GM19099 (cell line): ENCODE data around the gene TXNRD1.

Experiments
- POLR2A ChIP-seq: IDR thresholded peaks from 3 replicates; pipeline ENCODE4 v1.6.1; 2011; ENCODE audit warnings: low read depth; ENCODE audit not compliant: insufficient read length; ENCODE audit errors: extremely low read depth

The TXNRD1 gene

DNA sequence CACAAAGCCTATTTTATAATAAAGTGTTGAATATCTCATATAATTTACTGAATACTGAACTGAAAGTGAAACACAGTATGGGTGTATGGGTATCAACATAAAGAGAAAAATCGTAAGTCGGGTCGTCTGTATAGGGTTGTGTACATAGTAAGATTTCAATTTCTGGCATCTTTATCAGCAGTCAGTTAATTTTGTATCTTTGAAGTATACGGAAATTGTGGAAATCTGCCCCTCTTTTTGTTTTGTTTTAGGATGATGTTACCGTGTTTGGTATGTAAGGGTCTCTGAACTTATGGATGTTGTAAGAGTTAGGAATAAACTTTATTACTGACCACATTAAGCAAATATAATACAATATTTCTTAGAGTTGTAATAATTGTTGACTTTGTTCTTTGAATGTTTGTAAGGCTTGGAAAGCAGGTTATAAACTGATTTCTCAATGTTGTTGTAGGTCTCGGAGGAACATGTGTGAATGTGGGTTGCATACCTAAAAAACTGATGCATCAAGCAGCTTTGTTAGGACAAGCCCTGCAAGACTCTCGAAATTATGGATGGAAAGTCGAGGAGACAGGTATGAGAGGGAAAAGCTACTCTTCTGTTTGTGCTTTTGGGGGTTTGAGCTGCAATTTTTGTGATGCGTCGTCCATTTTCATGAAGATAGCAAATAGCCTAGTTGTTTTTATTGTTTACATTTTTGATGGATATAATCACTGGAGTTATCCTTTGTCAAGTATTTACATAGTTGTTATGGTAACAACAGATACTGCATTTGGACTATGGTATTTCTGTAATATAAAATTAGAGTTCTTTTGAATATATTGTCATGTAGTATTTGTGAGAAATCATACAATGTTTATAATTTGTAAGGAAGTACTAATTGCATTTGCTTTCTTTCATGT lies 100.0 kb downstream of the TXNRD1 start:
- TF ChIP-seq POLR2A = no peak

DNA sequence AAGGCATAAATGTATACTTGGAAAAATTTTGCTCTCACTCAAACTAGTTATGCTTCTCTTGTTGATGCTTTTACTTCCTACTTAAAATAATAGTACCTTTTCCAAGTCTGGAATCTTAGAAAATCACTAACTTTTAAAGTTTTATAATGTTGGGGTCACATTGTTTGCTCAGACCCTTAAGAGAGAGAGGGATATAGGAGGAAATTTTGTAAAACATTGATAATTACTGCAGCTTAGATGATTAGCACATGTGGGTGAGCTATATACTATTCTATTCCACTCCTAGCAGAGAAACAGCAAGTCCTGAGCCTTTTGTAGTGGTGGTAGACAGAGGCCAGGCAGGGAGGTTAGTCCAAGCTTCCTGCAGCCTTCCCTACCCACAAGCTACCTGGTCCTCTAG lies 101.4 kb downstream of the TXNRD1 start:
- no peak for TF ChIP-seq POLR2A

DNA sequence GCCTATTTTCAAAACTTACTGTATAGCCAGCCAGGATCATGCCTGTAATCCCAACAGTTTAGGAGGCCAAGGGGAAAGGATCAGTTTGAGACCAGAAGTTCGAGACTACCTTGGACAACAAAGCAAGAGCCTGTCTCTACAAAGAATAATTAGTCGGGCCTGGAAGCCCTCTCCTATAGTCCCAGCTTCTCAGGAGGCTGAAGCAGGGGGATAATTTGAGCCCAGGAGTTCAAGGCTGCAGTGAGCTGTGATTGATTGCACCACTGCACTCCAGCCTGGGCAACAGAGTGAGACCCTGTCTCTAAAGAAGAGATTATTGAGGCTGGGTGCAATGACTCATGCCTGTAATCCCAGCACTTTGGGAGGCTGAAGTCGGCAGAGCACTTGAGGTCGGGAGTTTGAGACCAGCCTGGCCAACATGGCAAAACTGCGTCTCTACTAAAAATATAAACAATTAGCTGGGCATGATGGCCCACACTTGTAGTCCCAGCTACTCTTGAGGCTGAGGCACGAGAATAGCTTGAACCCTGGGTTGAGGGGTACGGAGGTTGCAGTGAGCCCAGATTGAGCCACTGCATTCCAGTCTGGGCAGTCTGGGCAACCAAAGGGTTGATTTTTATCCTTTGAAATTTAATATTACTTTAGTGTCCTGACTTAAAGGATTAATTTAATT lies 102.1 kb downstream of the TXNRD1 start:
- TF ChIP-seq POLR2A = no peak

DNA sequence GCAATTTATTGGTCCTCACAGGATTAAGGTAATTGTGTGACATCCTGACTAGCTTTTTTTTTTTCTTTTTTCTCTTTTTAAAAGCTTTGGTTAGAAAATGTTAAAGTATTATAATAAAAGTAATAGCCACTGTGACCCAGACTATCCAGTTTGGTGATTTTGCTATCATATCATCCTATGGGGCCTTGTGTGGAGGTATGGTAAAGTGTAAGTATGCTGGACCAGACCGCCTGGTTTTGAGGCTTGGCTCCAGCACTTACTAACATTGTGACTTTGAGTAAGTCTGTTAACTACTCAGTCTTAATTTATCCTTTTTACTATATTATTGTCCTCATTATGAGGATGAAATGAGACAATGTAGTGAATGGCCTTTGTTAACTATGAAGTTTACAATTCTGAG lies 103.4 kb downstream of the TXNRD1 start:
- no peak for TF ChIP-seq POLR2A

DNA sequence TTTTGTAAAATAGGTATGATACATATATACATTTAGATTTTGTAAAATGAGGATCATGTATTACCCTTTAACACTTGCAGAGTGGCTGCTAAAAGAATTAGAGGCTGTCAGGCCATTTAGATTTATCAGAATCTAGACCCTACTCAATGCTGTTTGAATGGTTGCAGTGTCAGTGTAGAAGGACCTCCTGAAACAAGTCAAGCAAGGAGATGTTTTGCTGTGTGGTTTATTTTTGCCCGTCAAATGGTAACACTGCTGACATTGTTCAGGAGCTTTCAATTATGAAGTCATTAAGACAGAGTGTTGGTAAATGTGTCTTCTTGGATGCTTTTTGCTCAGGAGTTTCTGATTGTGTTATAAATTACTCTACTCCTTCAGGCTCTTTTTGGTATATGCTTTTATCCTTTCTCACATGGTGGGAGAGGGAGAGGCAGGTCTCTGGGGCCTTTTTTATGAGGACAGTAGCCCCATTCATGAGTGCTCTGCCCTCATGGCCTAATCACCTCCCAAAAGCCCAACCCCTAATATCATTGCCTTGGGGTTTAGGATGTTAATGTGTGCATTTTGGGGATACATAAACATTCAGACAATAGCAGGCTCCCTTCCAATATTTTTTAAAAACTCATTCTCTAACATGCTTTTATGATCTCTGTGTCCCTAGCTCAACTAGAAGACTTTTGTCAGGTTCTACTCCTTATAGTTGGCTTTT lies 104.5 kb downstream of the TXNRD1 start:
- no peak for TF ChIP-seq POLR2A

DNA sequence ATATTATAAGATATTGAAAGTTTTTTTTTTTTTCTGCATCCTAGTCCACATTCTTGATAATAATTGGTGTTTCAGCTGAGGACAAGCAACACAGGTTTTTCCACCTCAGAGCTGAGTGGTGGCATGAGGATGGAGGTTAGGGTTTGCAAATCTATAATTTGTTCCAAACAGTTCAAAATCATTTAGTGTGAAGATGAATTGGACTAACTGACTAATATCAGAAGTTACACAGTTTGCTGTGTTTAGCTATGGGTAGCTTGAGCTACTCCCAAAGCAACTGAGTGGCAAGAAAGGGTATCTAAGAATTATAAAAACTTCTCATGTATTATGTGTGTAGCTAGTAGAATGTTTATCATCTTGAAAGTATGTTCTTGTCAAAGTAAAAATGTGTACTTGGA lies 105.0 kb downstream of the TXNRD1 start:
- no peak for TF ChIP-seq POLR2A

DNA sequence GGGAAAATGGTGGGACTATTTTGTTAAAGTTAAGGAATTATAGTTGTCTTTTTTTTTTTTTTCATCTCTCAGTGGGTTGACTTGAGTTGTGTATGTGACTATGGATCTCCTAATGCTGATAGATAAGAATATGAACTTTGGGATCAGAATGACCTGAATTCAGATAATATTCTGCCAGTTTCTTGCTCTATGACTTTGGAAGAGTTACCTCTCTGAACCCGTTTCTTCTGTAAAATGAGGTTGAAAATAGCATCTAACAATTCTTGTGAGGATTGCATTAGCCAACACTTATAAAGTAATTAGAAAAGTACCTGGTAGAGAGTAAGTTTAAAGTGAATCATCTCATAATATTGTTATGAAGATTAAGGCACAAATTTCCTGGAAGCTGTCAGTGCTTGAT lies 106.4 kb downstream of the TXNRD1 start:
- no peak for TF ChIP-seq POLR2A

DNA sequence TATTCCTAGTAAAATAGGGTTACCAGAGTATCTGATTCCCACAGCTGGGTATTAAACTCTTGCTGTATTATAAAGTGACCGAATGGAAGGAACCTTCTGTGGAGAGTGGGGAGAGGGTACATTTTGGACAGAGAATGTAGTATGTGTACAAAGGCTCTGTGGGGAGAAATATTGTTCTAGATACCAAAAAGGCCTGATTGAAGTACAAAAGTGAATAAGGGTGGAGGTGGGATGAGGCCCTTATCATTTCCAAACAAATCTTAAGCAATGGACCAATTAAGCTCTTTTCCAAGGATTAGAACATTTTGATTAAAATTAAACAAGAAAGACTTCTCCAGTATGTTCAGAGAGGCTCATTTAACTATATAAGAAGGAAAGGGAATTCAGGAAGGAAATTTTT lies 108.3 kb downstream of the TXNRD1 start:
- TF ChIP-seq POLR2A = no peak

DNA sequence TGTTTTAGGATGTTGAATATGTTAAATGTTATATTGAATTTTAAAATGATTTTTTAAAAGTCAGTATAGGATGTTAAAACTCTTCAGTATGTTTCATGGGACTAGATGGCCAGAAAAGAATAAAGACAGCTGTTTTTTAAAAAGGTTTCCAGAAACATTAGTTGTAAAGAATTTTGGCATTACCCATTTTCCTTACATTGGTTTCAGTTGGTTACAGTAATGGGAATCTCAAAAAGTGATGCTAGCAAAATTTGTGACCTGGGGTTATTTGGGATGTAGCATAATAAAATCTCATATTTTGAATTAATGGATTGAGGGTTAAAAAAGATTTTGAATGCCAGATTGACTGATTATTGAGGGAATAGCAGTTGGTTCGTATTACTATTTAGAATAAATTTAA lies 113.2 kb downstream of the TXNRD1 start:
- TF ChIP-seq POLR2A = no peak

DNA sequence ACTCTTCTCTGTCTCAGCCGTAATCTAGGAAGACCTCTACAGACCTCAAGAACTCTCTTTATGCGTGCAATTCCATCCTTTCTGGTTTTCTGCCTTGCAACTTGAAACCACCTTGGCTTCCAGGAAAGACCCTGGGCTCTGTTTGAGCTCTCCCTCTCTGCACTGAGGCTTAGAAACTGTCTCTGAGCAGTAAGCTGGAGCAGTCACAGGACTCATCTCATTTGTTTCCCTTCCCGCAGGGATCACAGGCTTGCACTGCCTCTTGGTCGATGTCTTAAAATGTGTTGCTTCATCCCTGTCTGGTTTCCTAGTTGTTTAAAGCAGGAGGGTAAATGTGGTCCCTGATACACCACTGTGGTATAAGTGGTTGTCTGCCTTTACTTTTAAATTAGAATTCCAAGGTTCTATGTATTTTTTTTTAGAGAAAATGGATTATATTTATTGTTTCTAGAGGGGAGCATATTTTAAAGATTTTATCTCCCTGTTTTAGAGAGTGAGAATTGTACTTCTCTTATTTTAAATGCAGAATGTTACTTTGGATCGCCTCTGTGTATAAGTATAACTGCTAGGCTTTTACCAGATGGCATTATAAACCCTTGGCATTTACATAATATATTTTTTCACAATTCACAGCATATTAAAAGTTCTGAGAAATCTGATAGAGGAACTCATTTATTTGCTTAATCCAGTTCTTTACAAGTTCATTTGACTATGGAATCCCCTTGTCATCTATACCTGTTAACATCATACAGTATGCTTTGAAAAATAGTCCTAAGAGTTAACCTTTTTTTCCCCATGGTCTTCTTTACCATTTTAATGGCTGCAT lies 114.3 kb downstream of the TXNRD1 start:
- no peak for TF ChIP-seq POLR2A

DNA sequence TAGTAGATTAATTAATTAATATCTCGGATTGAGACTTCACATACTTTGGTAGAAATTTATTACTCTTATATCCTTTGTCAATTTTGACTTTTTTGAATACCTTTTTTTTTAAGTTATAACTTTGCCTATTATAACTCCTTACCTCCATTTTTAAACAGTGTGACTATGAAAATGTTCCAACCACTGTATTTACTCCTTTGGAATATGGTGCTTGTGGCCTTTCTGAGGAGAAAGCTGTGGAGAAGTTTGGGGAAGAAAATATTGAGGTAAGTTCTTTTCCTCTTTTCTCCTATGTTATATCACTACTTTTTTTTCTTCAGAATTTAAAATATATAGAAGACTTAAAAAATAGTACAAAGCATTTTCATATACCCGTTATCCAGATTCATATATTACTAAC lies 115.8 kb downstream of the TXNRD1 start:
- TF ChIP-seq POLR2A = no peak

DNA sequence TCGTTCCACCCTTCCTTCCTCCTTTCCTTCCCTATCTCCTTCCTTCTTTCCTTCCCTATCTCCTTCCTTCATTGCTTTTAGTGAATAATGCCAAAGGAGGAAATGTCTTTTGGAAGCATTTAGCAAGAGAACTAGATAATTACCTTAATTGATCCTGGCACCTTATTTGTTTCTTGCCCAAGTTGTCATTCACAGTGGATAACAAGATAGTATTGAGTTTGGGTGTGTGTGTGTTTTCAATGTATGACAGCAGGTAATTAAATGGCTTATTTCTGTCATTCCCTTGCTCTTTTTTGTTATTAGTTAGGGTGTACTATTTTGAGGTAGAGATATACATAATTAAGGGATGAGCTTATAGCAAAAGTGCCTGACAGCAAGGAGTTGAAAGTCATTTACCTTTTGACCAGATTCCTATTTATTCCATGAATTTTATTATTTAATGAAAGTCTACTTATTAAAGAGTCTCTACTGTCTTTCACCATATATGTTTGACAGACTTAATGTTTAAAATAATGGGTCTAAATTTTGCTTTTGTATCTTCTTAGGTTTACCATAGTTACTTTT lies 118.2 kb downstream of the TXNRD1 start:
- no peak for TF ChIP-seq POLR2A

DNA sequence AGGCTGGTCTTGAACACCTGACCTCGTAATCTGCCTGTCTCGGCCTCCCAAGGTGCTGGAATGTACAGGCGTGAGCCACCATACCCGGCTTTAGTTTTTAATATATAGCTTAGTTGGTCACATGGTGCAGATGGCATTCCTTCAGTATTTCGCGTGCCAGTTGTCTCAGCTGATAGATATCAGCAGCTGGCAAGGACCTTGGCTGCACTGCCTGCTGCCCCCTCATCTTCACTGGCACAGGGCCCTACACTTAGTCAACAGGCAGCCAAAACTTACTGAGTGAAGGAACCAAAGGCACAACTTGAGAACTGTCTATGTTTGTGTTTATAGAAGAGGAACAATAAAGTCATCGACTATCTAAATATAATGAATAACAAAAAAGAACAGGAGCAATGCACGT lies 119.0 kb downstream of the TXNRD1 start:
- TF ChIP-seq POLR2A = no peak

DNA sequence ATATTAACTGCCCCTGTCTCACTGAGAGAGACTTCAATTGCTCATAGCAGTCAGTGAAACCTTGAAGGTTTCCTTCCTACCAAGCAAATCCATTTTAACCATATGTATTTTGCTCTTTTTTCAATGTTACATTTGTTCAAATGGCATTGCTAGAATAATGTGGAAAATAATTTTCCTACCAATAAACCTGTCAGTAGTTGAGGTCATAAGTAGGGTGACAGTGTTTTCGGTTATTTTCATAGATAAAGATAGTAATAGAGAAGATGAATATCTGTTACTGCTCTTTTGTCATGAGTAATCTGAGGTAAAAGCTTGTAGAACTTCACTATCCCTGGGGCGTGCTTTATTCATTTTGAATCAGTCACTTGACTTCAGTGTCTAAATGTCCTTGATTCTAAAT lies 120.5 kb downstream of the TXNRD1 start:
- no peak for TF ChIP-seq POLR2A
